H9 (cell line): ENCODE results near the gene NEGR1. TPM values are rescaled to one million over a fixed set of nuclear protein-coding genes. Genes with fewer than 3 reads are reported as not detected.

Source experiments
- DNase-seq: peaks from one replicate; pipeline ENCODE4 v3.0.0-alpha.2; 2017
- H2AFZ ChIP-seq: one replicate; pipeline ENCODE4 v1.6.1; 2013; ENCODE audit warnings: mild to moderate bottlenecking, low read length, control low read depth, moderate library complexity
- H2AK5ac ChIP-seq: 2 replicates; pipeline ENCODE4 v1.6.1; 2013; ENCODE audit warnings: low read length, control low read depth, mixed read lengths; ENCODE audit not compliant: insufficient read length
- H2BK120ac ChIP-seq: one replicate; pipeline ENCODE4 v1.6.1; 2013; ENCODE audit warnings: low read depth, mild to moderate bottlenecking, low read length, control low read depth, inconsistent platforms; ENCODE audit not compliant: poor library complexity, severe bottlenecking
- H2BK12ac ChIP-seq: 2 replicates; pipeline ENCODE4 v1.6.1; 2013; ENCODE audit warnings: low read length, control low read depth, mixed read lengths, low read depth; ENCODE audit not compliant: insufficient read length
- H2BK15ac ChIP-seq: 2 replicates; pipeline ENCODE4 v1.6.1; 2013; ENCODE audit warnings: low read depth, low read length, control low read depth
- H2BK20ac ChIP-seq: one replicate; pipeline ENCODE4 v1.6.1; 2013; ENCODE audit warnings: low read depth, mild to moderate bottlenecking, low read length, control low read depth, inconsistent platforms; ENCODE audit not compliant: poor library complexity, severe bottlenecking
- H2BK5ac ChIP-seq: 2 replicates; pipeline ENCODE4 v1.6.1; 2013; ENCODE audit warnings: low read length, control low read depth, mixed read lengths; ENCODE audit not compliant: insufficient read length
- H3K14ac ChIP-seq: 2 replicates; pipeline ENCODE4 v1.6.1; 2013; ENCODE audit warnings: low read length, control low read depth; ENCODE audit not compliant: insufficient read depth
- H3K18ac ChIP-seq: 2 replicates; pipeline ENCODE4 v1.6.1; 2013; ENCODE audit warnings: low read depth, mild to moderate bottlenecking, mixed read lengths, low read length, control low read depth; ENCODE audit not compliant: insufficient read length
- H3K23ac ChIP-seq: 2 replicates; pipeline ENCODE4 v1.6.1; 2013; ENCODE audit warnings: low read length, control low read depth, mixed read lengths, low read depth; ENCODE audit not compliant: insufficient read length
- H3K23me2 ChIP-seq: 2 replicates; pipeline ENCODE4 v1.6.1; 2013; ENCODE audit warnings: low read depth, mild to moderate bottlenecking, mixed read lengths, low read length, control low read depth; ENCODE audit not compliant: insufficient read length, poor library complexity, severe bottlenecking
- H3K27ac ChIP-seq: 2 replicates; pipeline ENCODE4 v1.5.1; 2013; ENCODE audit warnings: low read length, control low read depth, mixed read lengths, low read depth; ENCODE audit not compliant: insufficient read length
- H3K27me3 ChIP-seq: 2 replicates; pipeline ENCODE4 v1.6.1; 2013; ENCODE audit warnings: low read length, control low read depth, inconsistent platforms; ENCODE audit not compliant: insufficient read depth
- H3K4ac ChIP-seq: 2 replicates; pipeline ENCODE4 v1.6.1; 2013; ENCODE audit warnings: low read depth, mild to moderate bottlenecking, control low read depth, inconsistent platforms, low read length, moderate library complexity
- H3K4me1 ChIP-seq: 2 replicates; pipeline ENCODE4 v1.6.1; 2013; ENCODE audit warnings: low read length, control low read depth, inconsistent platforms; ENCODE audit not compliant: insufficient read depth
- H3K4me2 ChIP-seq: 2 replicates; pipeline ENCODE4 v1.6.1; 2013; ENCODE audit warnings: low read length, control low read depth, mixed read lengths; ENCODE audit not compliant: insufficient read length, insufficient read depth
- H3K56ac ChIP-seq: 2 replicates; pipeline ENCODE4 v1.6.1; 2013; ENCODE audit warnings: low read depth, mild to moderate bottlenecking, mixed read lengths, low read length, control low read depth; ENCODE audit not compliant: insufficient read length
- H3K79me1 ChIP-seq: 2 replicates; pipeline ENCODE4 v1.6.1; 2013; ENCODE audit warnings: low read depth, mild to moderate bottlenecking, moderate library complexity, low read length, control low read depth, inconsistent platforms; ENCODE audit not compliant: insufficient read depth, poor library complexity, severe bottlenecking
- H3K79me2 ChIP-seq: 2 replicates; pipeline ENCODE4 v1.6.1; 2013; ENCODE audit warnings: low read length, control low read depth, inconsistent platforms; ENCODE audit not compliant: insufficient read depth
- H3K9ac ChIP-seq: 2 replicates; pipeline ENCODE4 v1.6.1; 2013; ENCODE audit warnings: low read length, control low read depth, mixed read lengths; ENCODE audit not compliant: insufficient read length; ENCODE audit errors: extremely low read depth
- H3K9me3 ChIP-seq: one replicate; pipeline ENCODE4 v1.6.1; 2013; ENCODE audit warnings: low read depth, low read length, inconsistent platforms; ENCODE audit not compliant: control insufficient read depth
- H3T11ph ChIP-seq: one replicate; pipeline ENCODE4 v1.6.1; 2013; ENCODE audit warnings: mild to moderate bottlenecking, low read length, control low read depth, inconsistent platforms
- H4K20me1 ChIP-seq: one replicate; pipeline ENCODE4 v1.6.1; 2013; ENCODE audit not compliant: control insufficient read depth, insufficient read length, insufficient read depth
- H4K5ac ChIP-seq: 2 replicates; pipeline ENCODE4 v1.6.1; 2013; ENCODE audit warnings: low read depth, mild to moderate bottlenecking, mixed read lengths, low read length, control low read depth; ENCODE audit not compliant: insufficient read length
- H4K8ac ChIP-seq: replicated peaks from 2 replicates; pipeline ENCODE4 v1.6.1; 2013; ENCODE audit warnings: low read length, control low read depth, mixed read lengths, low read depth; ENCODE audit not compliant: insufficient read length
- H4K91ac ChIP-seq: 2 replicates; pipeline ENCODE4 v1.6.1; 2013; ENCODE audit warnings: low read depth, mild to moderate bottlenecking, moderate library complexity, mixed read lengths, low read length, control low read depth; ENCODE audit not compliant: insufficient read length
- H3K27ac Mint-ChIP-seq, 3 experiments: 2 replicates in 2 of 3; 3 replicates in 1 of 3; pipeline ENCODE4 v1.8.0; 2020 to 2021; ENCODE audit warnings: mixed read lengths in 3 of 3, mild to moderate bottlenecking in 1 of 3, moderate library complexity in 1 of 3
- H3K27me3 Mint-ChIP-seq: 2 replicates; pipeline ENCODE4 v1.8.0; 2021; ENCODE audit warnings: low read depth, mild to moderate bottlenecking, moderate library complexity, mixed read lengths
- H3K36me3 Mint-ChIP-seq, 3 experiments: 2 replicates in 2 of 3; 3 replicates in 1 of 3; pipeline ENCODE4 v1.8.0; 2020 to 2021; ENCODE audit warnings: low read depth in 3 of 3, mixed read lengths in 3 of 3; ENCODE audit not compliant: insufficient read depth in 1 of 3
- H3K4me1 Mint-ChIP-seq, 2 experiments: 2 replicates each; pipeline ENCODE4 v1.8.0; 2020; ENCODE audit warnings: mixed read lengths in 2 of 2
- H3K4me3 Mint-ChIP-seq, 2 experiments: 2 replicates in 1 of 2; 3 replicates in 1 of 2; pipeline ENCODE4 v1.8.0; 2020 to 2021; ENCODE audit warnings: mild to moderate bottlenecking in 2 of 2, mixed read lengths in 2 of 2, moderate library complexity in 1 of 2
- H3K9me3 Mint-ChIP-seq, 2 experiments: 2 replicates in 1 of 2; 3 replicates in 1 of 2; pipeline ENCODE4 v1.8.0; 2020; ENCODE audit warnings: mild to moderate bottlenecking in 2 of 2, mixed read lengths in 2 of 2, moderate library complexity in 1 of 2
- CTCF ChIP-seq: fragments of 200-600 bp; sonication (generic); conservative IDR thresholded peaks from 3 replicates; pipeline ENCODE4 v1.8.0; 2021; ENCODE audit warnings: antibody characterized with exemption, mild to moderate bottlenecking
- whole genome bisulfite sequencing: extraction: QIAGEN DNeasy Blood & Tissue Kit; methylation state at CpG from one replicate; pipeline ENCODE4 v1.1.7; 2013; ENCODE audit warnings: missing lambda C conversion rate, low lambda C conversion rate, mixed read lengths; ENCODE audit not compliant: insufficient read length; ENCODE audit errors: extremely low coverage; 5-methylcytosine and 5-hydroxymethylcytosine counted together
- total RNA-seq: library from RNA; stranded (reverse); gene quantifications from 2 replicates; pipeline ENCODE4 v1.2.1, GENCODE V29; 2021

The NEGR1 gene
- total RNA-seq, 1 experiment from 2014 or later: 0.13 TPM

DNA sequence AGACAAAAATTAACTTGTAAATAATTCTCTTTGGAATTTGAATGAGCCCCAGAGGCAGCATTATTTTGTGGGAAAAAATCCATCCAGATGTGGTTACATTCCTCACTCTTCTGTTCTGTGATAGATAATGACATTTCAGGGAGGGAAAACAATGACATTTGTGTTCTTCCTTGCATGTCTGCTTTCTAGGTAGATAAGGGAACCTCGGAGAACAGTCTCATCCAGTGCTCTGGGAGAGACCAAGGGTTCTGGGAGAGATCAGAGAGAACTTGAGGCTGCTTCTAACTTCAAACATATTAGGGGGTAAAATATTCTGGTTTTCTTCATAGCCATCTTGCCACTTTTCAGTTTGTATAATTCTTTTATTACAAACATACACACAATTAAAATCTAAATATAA, 269.2 kb downstream of the NEGR1 start:
- no peaks in the 10 kb centered on the region for H3K23me2 ChIP-seq
- no peak overlapping the region for H2BK12ac ChIP-seq
- no CpG with 5 or more reads among the region's 1 CpG for WGBS
- H4K91ac ChIP-seq: no peak overlapping the region
- H3K14ac ChIP-seq: no peak overlapping the region
- TF ChIP-seq CTCF: no peak
- H3K9me3 ChIP-seq: no peaks in the 10 kb centered on the region
- H4K8ac ChIP-seq: no peak overlapping the region
- H3K4me3 Mint-ChIP-seq: no peak overlapping the region
- no peak overlapping the region for H2AK5ac ChIP-seq
- no peak overlapping the region for H3T11ph ChIP-seq
- H3K4me1 ChIP-seq: no peaks in the 10 kb centered on the region
- H3K18ac ChIP-seq: no peak overlapping the region
- no peaks in the 10 kb centered on the region for H3K9me3 Mint-ChIP-seq
- H3K56ac ChIP-seq: no peak overlapping the region
- H3K4ac ChIP-seq: no peak overlapping the region
- no peak overlapping the region for H2BK15ac ChIP-seq
- H2BK120ac ChIP-seq: no peak overlapping the region
- no peak overlapping the region for H3K27ac ChIP-seq
- H3K27ac Mint-ChIP-seq: peak overlapping the region in 1 of 3 experiments; percentile 79; a peak in 3 of 7 replicates
- H3K23ac ChIP-seq: no peak overlapping the region
- H2BK20ac ChIP-seq: no peak overlapping the region
- H2BK5ac ChIP-seq: no peak overlapping the region
- H4K5ac ChIP-seq: no peak overlapping the region
- H3K36me3 Mint-ChIP-seq: no peaks in the 10 kb centered on the region
- no peak overlapping the region for H3K4me2 ChIP-seq
- no peak for DNase-seq
- H3K9ac ChIP-seq: no peak overlapping the region
- H3K27me3 Mint-ChIP-seq: no peaks in the 10 kb centered on the region
- no peaks in the 10 kb centered on the region for H3K27me3 ChIP-seq
- H3K79me2 ChIP-seq: no peaks in the 10 kb centered on the region
- no peaks in the 10 kb centered on the region for H3K79me1 ChIP-seq
- no peaks in the 10 kb centered on the region for H4K20me1 ChIP-seq
- peaks cover 10 to 14% of the 10 kb centered on the region in 2 experiments for H3K4me1 Mint-ChIP-seq
- H2AFZ ChIP-seq: no peak overlapping the region
